Measurements from ENCODE around the gene SPOP.
A peak's percentile ranks its signal among the peaks of the same experiment; 100 is the strongest.

The SPOP gene

GRCh38 chr17:49717371-49717861 is 39.5 kb upstream of the SPOP start:
- no peak for TF ChIP-seq CTCF (IDR thresholded peaks at IDR 0.05; ENCODE audit: low read depth, low read length, missing control alignments)
- DNase-seq: no peak
- Histone ChIP-seq H3K4me3 (ENCODE audit: low read depth, low read length) (no peak overlapping the region), H3K27ac (no peak overlapping the region), H3K36me3 (replicated peaks) (no peaks in the 10 kb centered on the region), H3K27me3 (replicated peaks) (no peaks in the 10 kb centered on the region)
- in situ Hi-C loops (cut with HindIII; ENCODE audit: low pct_ligation_motif_present, low sequenced_read_pairs): no loop called here

GRCh38 chr17:49716668-49717364 is 38.9 kb upstream of the SPOP start:
- no peak for TF ChIP-seq CTCF (IDR thresholded peaks at IDR 0.05; ENCODE audit: low read depth, low read length, missing control alignments)
- no peaks in the 10 kb centered on the region for H3K27me3 ChIP-seq (replicated peaks)
- DNase-seq: no peak
- no peaks in the 10 kb centered on the region for H3K36me3 ChIP-seq (replicated peaks)
- H3K27ac ChIP-seq: no peak overlapping the region
- in situ Hi-C loops (cut with HindIII; ENCODE audit: low pct_ligation_motif_present, low sequenced_read_pairs): no loop called here
- H3K4me3 ChIP-seq (ENCODE audit: low read depth, low read length): no peak overlapping the region

- H3K36me3 ChIP-seq (replicated peaks): no peaks in the 10 kb centered on the region
- H3K4me3 ChIP-seq (ENCODE audit: low read depth, low read length): no peak overlapping the region
- no peaks in the 10 kb centered on the region for H3K27me3 ChIP-seq (replicated peaks)
- in situ Hi-C loops (cut with HindIII; ENCODE audit: low pct_ligation_motif_present, low sequenced_read_pairs): no loop called here
- no peak for DNase-seq
- TF ChIP-seq CTCF (IDR thresholded peaks at IDR 0.05; ENCODE audit: low read depth, low read length, missing control alignments): no peak
- no peak overlapping the region for H3K27ac ChIP-seq
These were observed 37.9 kb upstream of the SPOP start for GRCh38 chr17:49715717-49716279.

GRCh38 chr17:49715216-49715615 is 37.3 kb upstream of the SPOP start:
- in situ Hi-C loops (cut with HindIII; ENCODE audit: low pct_ligation_motif_present, low sequenced_read_pairs): no loop called here
- Histone ChIP-seq H3K4me3 (ENCODE audit: low read depth, low read length) (no peak overlapping the region), H3K27me3 (replicated peaks) (no peaks in the 10 kb centered on the region), H3K27ac (no peak overlapping the region), H3K36me3 (replicated peaks) (no peaks in the 10 kb centered on the region)
- TF ChIP-seq CTCF (IDR thresholded peaks at IDR 0.05; ENCODE audit: low read depth, low read length, missing control alignments): no peak
- no peak for DNase-seq

- H3K27ac ChIP-seq: no peak overlapping the region
- H3K36me3 ChIP-seq (replicated peaks): peaks cover 18% of the 10 kb centered on the region
- peak overlapping the region; percentile 93 for H3K4me3 ChIP-seq (ENCODE audit: low read depth, low read length)
- no peak for DNase-seq
- H3K27me3 ChIP-seq (replicated peaks): no peaks in the 10 kb centered on the region
- peak; percentile 4 for TF ChIP-seq CTCF (IDR thresholded peaks at IDR 0.05; ENCODE audit: low read depth, low read length, missing control alignments)
- in situ Hi-C loops (cut with HindIII; ENCODE audit: low pct_ligation_motif_present, low sequenced_read_pairs): no loop called here
These were observed 30.8 kb upstream of the SPOP start for GRCh38 chr17:49708515-49709183.
